ENCODE measurements around the gene LONRF3. TPM values are rescaled to one million over a fixed set of nuclear protein-coding genes. Genes with fewer than 3 reads are reported as not detected.

Gene LONRF3
- total RNA-seq, 6 experiments from 2014 or later, result 6.2 to 13.5 (median 9.4) TPM

GRCh38 chrX:119004920-119005524, 30.6 kb downstream of the LONRF3 start:
- H3K4me3 ChIP-seq, result no peak overlapping the region
- H3K9me3 ChIP-seq, result no peaks in the 10 kb centered on the region
- DNase-seq (peak in 2 of 3 donors; percentile 60 to 72), ATAC-seq (peak; percentile 86 to 97 (median 94))
- TF ChIP-seq POLR2A (IDR thresholded peaks at IDR 0.05), result no peak
- peak; percentile 69 to 97 (median 94) for TF ChIP-seq CTCF (IDR thresholded peaks at IDR 0.05)
- H3K36me3 ChIP-seq, result peaks cover 0 to 6% (median under 1%) of the 10 kb centered on the region in 4 donors
- H3K27ac ChIP-seq, result no peak overlapping the region
- intact Hi-C loops (cut with DNase I), result no loop called here
- no peaks in the 10 kb centered on the region for H3K4me1 ChIP-seq
- no peaks in the 10 kb centered on the region for H3K27me3 ChIP-seq
- 12% methylated on average over 5 of the region's 5 CpGs for WGBS (ENCODE audit: insufficient coverage, low coverage, low lambda C conversion rate, missing lambda C conversion rate)

DNA sequence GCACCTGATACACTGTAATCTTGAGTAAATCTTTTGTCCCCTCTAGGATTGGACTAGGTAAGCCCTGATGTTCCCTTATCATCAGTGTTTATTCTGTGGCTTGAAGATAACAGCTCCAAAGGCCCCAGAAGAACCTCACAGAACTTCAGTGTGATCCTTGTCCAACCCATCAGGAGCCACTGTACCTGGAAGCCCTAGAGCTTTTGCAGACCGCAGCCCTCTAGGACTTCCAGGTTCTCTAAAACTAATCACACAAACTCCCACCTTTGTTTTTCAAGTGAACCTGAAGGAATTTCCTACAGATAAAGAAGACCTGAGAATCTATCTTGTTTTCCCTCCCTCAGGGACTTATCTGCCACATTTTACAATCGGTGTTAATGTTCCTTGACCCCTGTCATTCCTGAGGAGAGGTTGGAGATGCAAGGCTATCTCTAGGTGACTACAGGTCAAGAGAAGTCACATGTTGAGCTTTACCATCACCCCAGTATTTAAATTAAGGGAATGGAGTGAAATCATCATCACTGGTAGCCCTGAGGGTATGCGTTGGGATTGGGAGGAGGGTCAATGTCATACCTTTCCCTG, 32.9 kb downstream of the LONRF3 start:
- intact Hi-C loops (cut with DNase I), result no loop called here

DNA sequence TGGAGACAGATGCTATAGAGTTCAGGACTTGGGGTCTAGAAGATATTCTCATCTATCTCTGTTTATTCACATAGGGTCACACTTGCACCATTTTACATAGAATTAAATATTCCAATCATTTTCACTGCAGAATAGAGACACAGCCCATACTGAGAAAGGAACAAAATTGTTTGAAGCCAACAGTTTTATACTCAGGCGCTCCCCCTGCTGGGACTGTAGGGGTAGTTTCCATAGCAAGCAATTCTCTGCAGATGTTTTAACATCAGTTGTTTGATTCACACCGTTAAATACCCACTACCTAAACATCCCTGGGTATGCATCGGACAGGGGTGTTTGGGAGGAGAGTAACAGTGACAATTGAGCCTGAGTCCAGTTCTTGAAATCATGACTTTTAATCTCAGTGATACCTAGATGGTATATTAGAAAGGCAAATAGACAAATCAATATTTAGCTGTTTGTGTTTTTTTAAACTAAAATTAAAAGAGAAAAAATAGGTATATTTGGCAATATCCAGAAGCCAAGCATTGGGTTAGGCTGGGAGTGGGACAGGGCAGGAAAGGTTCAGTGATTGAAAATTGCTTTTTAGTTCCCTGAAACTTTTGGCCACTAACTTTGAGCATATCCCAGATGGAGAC, 33.8 kb downstream of the LONRF3 start:
- intact Hi-C loops (cut with DNase I), result no loop called here
- H3K4me3 ChIP-seq, result no peak overlapping the region
- TF ChIP-seq CTCF (IDR thresholded peaks at IDR 0.05) (peak; percentile 42 to 68 (median 65)), POLR2A (IDR thresholded peaks at IDR 0.05) (no peak)
- H3K9me3 ChIP-seq, result no peaks in the 10 kb centered on the region
- 18% methylated on average over 3 of the region's 3 CpGs for WGBS (ENCODE audit: insufficient coverage, low coverage, low lambda C conversion rate, missing lambda C conversion rate)
- peak in 1 of 3 donors; percentile 28 for DNase-seq
- H3K27ac ChIP-seq, result no peak overlapping the region
- no peaks in the 10 kb centered on the region for H3K4me1 ChIP-seq
- H3K27me3 ChIP-seq, result no peaks in the 10 kb centered on the region
- peak in 3 of 4 donors; percentile 55 to 63 (median 56) for ATAC-seq
- peaks cover 0 to 11% (median 5%) of the 10 kb centered on the region in 4 donors for H3K36me3 ChIP-seq

More for the DNA sequence above, 32.9 kb downstream of the LONRF3 start:
- H3K4me1 ChIP-seq, result no peaks in the 10 kb centered on the region
- H3K27ac ChIP-seq, result no peak overlapping the region
- WGBS (ENCODE audit: insufficient coverage, low coverage, low lambda C conversion rate, missing lambda C conversion rate), result 80% methylated on average over 3 of the region's 3 CpGs
- TF ChIP-seq POLR2A (IDR thresholded peaks at IDR 0.05) (no peak), CTCF (IDR thresholded peaks at IDR 0.05) (no peak)
- DNase-seq, result no peak
- H3K36me3 ChIP-seq, result peaks cover 0 to 11% (median 5%) of the 10 kb centered on the region in 4 donors
- H3K4me3 ChIP-seq, result no peak overlapping the region
- no peak for ATAC-seq
- no peaks in the 10 kb centered on the region for H3K9me3 ChIP-seq
- no peaks in the 10 kb centered on the region for H3K27me3 ChIP-seq

- ATAC-seq, result no peak
- Histone ChIP-seq H3K4me1 (no peaks in the 10 kb centered on the region), H3K4me3 (no peak overlapping the region), H3K27me3 (no peaks in the 10 kb centered on the region), H3K27ac (no peak overlapping the region), H3K9me3 (no peaks in the 10 kb centered on the region), H3K36me3 (peaks cover 0 to 14% (median 7%) of the 10 kb centered on the region in 4 donors)
- intact Hi-C loops (cut with DNase I), result no loop called here
- DNase-seq, result no peak
- TF ChIP-seq CTCF (IDR thresholded peaks at IDR 0.05) (no peak), POLR2A (IDR thresholded peaks at IDR 0.05) (no peak)
- WGBS (ENCODE audit: insufficient coverage, low coverage, low lambda C conversion rate, missing lambda C conversion rate), result 56% methylated on average over 4 of the region's 4 CpGs
Observed at GRCh38 chrX:119009071-119009470, 34.7 kb downstream of the LONRF3 start.

Data from right lobe of liver (tissue), 6 donors.